ENCODE data around the gene NAT16. TPM values are rescaled to one million over a fixed set of nuclear protein-coding genes. Genes with fewer than 3 reads are reported as not detected.

NAT16 gene
- total and polyA plus RNA-seq, 2 of the 13 experiments (the other 11 are each of a cell fraction or from before 2014, with no cell fraction given) = 0.04 TPM; not detected in 1

DNA sequence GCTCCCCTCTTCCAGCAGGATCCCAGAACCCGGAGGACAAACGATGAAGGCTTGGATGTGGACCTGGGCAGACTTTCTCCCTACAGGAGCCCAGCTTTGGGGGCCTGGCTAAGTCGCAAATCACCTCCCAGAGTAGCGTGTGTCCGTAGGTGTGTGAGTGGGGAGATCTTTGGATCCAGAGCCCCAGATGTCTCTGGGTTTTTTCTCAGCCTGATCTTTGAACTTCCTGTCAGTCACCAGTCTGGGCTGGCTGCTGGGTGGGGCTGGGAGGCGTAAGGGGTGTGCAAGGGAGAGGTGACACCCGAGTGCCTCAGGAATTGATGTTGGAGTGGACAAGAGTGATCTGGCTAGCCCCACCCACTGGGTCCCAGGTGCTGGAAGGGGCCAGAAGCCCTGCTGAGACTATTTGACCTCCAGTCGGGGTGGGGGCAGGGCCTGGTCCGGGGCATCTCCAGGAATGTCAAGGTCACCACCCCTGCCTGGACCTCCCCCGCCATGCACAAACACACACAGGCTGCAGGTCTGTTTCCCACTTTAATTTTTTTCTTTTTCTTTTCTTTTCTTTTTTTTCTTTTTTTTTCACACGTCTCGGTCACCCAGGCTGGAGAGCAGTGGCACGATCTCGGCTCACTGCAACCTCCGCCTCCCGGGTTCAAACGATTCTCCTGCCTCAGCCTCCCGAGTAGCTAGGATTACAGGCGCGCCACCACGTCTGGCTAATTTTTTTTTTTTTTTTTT, 20.9 kb upstream of the NAT16 start, which contains the start of gene MOGAT3 (continued):
- TF ChIP-seq SNRNP70 (IDR thresholded peaks at IDR 0.05; ENCODE audit: low read depth, low read length) (no peak), ZFYVE20 (CRISPR knock-in tag; IDR thresholded peaks at IDR 0.05; ENCODE audit: borderline replicate concordance, low read depth) (no peak), GTF3A (CRISPR knock-in tag; conservative IDR thresholded peaks at IDR 0.05) (no peak), SP4 (CRISPR knock-in tag; IDR thresholded peaks at IDR 0.05) (no peak), ZNF660 (CRISPR knock-in tag; IDR thresholded peaks at IDR 0.05; ENCODE audit: borderline replicate concordance, low read depth) (no peak), ZNF83 (CRISPR knock-in tag; IDR thresholded peaks at IDR 0.05; ENCODE audit: borderline replicate concordance) (no peak), IRX3 (CRISPR knock-in tag; IDR thresholded peaks at IDR 0.05; ENCODE audit: borderline replicate concordance, low read depth) (no peak), ZNF230 (CRISPR knock-in tag; IDR thresholded peaks at IDR 0.05) (no peak), GTF2F1 (IDR thresholded peaks at IDR 0.05; ENCODE audit: low read length) (0 out of 2 replicates have a peak, but pooled peaks have one; percentile 10), RAD21 (CRISPR knock-in tag; IDR thresholded peaks at IDR 0.05) (0 out of 2 replicates have a peak, but pooled peaks have one; percentile 20), MTF2 (CRISPR knock-in tag; IDR thresholded peaks at IDR 0.05; ENCODE audit: borderline replicate concordance) (no peak), SRY (CRISPR knock-in tag; IDR thresholded peaks at IDR 0.05) (0 out of 2 replicates have a peak, but pooled peaks have one; percentile 17), ZNF746 (CRISPR knock-in tag; IDR thresholded peaks at IDR 0.05) (peak; percentile 78), MAFF (IDR thresholded peaks at IDR 0.05; ENCODE audit: low read depth, low read length) (no peak), FLYWCH1 (CRISPR knock-in tag; IDR thresholded peaks at IDR 0.05) (no peak), ZNF12 (CRISPR knock-in tag; IDR thresholded peaks at IDR 0.05) (no peak), AGO1 (IDR thresholded peaks at IDR 0.05; ENCODE audit: low read depth, low read length, poor library complexity, severe bottlenecking) (no peak), XRCC5 (optimal IDR thresholded peaks at IDR 0.05; ENCODE audit: low read length) (peak; percentile 40), ZNF431 (CRISPR knock-in tag; IDR thresholded peaks at IDR 0.05; ENCODE audit: borderline replicate concordance, low read depth) (no peak), EHMT2 (IDR thresholded peaks at IDR 0.05; ENCODE audit: borderline replicate concordance, low read depth, low read length) (no peak)
- TF ChIP-seq, protein P1, sequence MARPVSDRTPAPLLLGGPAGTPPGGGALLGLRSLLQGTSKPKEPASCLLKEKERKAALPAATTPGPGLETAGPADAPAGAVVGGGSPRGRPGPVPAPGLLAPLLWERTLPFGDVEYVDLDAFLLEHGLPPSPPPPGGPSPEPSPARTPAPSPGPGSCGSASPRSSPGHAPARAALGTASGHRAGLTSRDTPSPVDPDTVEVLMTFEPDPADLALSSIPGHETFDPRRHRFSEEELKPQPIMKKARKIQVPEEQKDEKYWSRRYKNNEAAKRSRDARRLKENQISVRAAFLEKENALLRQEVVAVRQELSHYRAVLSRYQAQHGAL (CRISPR knock-in tag; IDR thresholded peaks at IDR 0.05; ENCODE audit: not compliant biosample characterization) = no peak
- TF ChIP-seq, protein P2, sequence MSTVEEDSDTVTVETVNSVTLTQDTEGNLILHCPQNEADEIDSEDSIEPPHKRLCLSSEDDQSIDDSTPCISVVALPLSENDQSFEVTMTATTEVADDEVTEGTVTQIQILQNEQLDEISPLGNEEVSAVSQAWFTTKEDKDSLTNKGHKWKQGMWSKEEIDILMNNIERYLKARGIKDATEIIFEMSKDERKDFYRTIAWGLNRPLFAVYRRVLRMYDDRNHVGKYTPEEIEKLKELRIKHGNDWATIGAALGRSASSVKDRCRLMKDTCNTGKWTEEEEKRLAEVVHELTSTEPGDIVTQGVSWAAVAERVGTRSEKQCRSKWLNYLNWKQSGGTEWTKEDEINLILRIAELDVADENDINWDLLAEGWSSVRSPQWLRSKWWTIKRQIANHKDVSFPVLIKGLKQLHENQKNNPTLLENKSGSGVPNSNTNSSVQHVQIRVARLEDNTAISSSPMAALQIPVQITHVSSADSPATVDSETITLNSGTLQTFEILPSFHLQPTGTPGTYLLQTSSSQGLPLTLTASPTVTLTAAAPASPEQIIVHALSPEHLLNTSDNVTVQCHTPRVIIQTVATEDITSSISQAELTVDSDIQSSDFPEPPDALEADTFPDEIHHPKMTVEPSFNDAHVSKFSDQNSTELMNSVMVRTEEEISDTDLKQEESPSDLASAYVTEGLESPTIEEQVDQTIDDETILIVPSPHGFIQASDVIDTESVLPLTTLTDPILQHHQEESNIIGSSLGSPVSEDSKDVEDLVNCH (CRISPR knock-in tag; IDR thresholded peaks at IDR 0.05) = no peak
- TF ChIP-seq, protein P3, sequence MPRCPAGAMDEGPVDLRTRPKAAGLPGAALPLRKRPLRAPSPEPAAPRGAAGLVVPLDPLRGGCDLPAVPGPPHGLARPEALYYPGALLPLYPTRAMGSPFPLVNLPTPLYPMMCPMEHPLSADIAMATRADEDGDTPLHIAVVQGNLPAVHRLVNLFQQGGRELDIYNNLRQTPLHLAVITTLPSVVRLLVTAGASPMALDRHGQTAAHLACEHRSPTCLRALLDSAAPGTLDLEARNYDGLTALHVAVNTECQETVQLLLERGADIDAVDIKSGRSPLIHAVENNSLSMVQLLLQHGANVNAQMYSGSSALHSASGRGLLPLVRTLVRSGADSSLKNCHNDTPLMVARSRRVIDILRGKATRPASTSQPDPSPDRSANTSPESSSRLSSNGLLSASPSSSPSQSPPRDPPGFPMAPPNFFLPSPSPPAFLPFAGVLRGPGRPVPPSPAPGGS (CRISPR knock-in tag; IDR thresholded peaks at IDR 0.05) = 0 out of 2 replicates have a peak, but pooled peaks have one; percentile 33
- TF ChIP-seq, protein P4, sequence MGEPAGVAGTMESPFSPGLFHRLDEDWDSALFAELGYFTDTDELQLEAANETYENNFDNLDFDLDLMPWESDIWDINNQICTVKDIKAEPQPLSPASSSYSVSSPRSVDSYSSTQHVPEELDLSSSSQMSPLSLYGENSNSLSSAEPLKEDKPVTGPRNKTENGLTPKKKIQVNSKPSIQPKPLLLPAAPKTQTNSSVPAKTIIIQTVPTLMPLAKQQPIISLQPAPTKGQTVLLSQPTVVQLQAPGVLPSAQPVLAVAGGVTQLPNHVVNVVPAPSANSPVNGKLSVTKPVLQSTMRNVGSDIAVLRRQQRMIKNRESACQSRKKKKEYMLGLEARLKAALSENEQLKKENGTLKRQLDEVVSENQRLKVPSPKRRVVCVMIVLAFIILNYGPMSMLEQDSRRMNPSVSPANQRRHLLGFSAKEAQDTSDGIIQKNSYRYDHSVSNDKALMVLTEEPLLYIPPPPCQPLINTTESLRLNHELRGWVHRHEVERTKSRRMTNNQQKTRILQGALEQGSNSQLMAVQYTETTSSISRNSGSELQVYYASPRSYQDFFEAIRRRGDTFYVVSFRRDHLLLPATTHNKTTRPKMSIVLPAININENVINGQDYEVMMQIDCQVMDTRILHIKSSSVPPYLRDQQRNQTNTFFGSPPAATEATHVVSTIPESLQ (CRISPR knock-in tag; conservative IDR thresholded peaks at IDR 0.05) = 0 out of 2 replicates have a peak, but pooled peaks have one; percentile 67
